Dermis microvascular lymphatic vessel endothelial cell (primary cell): ENCODE results near the gene CPNE1. TPM values are rescaled to one million over a fixed set of nuclear protein-coding genes. Genes with fewer than 3 reads are reported as not detected.

ENCODE experiments used
- DNase-seq, 2 donors: peaks; one replicate each; pipeline versions ENCODE4 v3.0.0 to v3.0.0-alpha.2; 2010; ENCODE audit warnings: low read depth in 2 of 2
- total RNA-seq: library from RNA; depleted of rRNA; stranded (reverse); fragments of >200 nt; gene quantifications from 2 replicates; pipeline ENCODE4 v1.2.1, GENCODE V29; 2014

The CPNE1 gene
- total RNA-seq, 1 donor from 2014 or later, result 145 TPM

DNA sequence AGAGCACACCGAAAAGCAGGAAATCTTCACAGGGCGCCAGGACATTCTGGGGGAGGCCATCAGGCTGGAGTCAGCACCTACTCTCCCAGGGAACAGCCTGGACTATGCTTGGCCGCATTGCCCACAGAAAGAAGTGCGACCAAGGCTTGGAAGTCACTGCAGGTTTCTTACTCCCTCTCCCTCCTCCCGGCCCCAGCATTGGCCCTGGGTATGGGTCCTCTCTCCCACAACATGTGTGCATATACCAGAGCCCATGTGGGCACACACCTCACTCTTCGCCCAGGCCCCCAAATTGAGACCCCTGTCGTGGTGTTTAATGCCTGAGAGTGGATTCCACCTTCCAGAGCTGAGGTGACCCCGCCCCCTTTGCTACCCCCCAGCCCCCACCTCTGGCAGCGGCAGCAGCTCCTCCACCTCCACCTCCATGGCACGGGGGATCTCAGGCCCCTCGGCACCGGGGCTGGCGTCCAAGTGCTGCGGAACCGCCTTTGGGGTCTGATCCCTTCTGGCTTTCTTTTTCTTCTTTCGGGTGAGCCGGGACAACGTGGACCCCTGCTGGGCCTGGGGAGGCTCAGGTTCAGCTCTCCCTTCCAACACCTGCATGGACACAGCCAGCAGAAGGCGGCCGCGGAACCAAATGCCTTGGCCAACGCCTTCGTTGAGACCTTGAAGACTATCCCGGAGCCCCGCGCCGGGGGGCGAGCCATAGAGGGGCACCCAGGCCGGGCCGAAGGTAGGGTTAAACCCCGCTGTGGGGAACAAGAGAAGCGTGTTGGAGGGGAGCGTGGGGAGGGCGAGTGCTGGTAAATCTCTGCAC is 64.3 kb downstream of the CPNE1 start:
- no peak for DNase-seq

DNA sequence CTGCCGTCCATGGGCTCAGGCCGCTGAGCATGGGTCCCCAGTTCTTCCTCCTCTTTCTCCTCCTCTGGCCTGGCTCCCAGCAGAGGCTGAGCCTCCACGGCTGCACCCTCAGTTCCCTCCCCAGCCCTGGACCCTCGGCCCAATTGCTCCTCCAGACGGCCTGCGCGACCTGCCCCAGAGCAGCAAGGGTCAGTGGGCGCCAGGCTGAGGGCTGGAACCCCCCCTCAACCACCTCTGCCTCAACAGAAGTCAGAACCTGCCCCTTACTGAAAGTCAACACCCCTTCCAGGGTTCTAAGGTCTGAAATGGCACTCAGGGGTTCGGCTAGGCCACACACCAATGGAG is 65.0 kb downstream of the CPNE1 start:
- DNase-seq, result no peak

DNA sequence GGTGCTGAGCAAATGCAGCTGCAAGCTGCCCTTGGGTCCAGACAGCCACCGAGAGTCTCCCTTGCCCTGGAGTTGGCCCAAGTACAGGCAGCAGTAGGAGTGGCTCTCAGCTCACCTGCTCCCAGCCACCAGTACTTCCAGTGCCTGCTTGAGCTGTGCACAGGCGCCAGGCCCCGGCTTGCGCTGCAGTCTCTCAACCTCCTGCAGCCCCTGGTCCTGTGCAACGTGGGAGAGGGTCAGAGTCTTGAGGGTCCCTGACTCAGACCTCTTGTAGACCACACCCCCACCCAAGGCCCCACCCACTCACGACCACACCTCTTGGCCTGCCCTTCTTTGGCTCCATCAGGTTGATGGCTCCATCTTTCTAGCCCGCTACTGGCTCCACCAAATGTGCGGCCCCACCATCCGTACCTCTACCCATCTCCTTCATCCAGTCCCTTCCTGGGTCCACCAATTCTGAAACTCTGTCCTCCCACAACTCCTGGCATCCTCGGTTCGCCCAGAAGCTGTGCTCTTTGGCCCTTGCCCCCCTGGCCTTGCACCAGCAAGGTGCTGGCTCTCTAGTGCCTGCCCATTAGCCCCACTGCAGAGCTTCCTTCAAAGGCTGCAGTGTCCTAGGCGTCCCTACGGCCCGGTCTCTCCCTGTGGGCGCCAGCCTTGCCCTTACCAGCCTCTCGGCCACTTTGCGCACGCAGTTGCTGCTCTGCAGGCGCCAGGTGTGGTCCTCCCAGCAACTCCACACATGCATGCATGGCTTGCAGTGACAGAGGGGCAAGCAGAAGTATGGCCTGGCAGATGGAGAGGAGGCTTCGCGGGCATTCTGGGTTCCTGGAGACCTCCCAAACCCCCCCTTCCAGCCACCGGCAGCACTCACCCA is 65.6 kb downstream of the CPNE1 start:
- no peak for DNase-seq

DNA sequence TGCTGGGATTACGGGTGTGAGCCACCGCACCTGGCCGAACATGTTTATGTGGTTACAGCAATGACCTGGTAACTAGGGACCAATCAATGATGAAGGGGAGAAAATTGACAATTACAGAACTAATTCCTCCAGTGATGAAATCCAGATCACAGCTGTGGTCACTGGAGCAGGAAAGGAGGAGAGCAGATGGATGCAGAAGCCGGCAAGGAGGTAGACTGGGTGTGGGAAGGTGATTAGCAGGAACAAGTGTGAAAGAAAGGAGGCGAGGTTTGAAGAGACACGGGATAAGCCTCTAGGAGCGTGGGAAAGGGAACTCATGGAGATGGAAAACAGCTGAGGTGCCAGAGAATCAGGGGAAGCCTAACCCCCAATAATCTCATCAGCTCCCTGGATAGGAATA is 66.2 kb downstream of the CPNE1 start:
- DNase-seq, result no peak

DNA sequence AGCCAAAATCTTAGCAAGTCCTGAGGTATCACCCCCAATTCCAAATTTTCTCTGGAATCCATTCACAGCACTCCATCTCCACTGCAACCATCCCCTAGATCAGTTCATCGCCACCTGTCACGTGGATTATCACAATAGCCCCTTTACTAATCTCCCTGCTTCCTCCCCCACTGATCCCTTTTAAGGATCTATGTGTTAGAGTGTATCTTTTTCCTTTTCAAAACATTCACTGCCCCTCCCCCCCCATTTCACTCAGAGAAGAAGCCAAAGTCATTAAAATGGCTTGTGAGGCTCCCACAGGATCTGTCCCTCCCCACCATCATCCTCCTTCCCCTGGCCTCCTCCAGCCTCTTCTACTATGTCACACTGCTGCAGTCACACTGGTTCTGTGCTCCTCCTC is 67.5 kb downstream of the CPNE1 start:
- DNase-seq, result no peak

DNA sequence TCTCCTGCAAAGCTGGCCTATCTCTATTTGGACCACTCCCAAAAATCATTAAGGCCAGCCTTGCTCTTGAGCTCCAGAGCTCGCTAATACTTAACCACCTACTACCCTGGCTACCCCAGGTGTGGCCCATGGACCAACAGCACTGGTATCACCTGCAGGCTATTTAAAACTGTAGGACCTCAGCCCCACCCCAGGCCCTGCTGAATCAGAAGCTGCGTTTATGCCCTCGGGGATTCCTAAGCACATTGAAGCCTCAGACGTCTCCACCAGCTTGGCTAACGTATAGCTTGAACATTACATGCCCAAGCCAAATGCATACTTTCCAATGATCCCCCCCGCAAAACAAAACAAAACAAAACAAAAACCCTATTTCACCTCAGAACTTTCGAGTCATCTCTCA is 68.8 kb downstream of the CPNE1 start:
- DNase-seq, result no peak

DNA sequence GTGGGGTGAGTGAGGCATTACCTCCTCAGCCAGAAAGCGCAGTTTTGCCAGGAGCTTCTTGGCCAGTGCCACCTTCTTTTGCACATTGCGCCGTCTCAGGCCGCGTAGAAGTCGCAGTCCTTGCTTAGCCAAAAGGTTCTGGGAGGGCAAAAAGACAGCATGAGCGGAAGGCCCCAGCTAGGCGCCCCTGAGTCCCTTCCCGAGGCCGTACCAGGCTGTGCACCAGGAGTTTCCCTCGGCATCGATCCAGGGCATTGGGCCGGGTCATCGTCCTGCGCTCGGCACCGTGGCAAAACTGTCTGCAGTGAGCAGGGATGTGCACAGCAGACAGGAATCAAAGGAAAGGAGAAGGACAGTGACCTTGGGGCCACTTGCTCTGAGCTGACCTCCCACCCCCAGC is 69.2 kb downstream of the CPNE1 start:
- DNase-seq, result no peak

DNA sequence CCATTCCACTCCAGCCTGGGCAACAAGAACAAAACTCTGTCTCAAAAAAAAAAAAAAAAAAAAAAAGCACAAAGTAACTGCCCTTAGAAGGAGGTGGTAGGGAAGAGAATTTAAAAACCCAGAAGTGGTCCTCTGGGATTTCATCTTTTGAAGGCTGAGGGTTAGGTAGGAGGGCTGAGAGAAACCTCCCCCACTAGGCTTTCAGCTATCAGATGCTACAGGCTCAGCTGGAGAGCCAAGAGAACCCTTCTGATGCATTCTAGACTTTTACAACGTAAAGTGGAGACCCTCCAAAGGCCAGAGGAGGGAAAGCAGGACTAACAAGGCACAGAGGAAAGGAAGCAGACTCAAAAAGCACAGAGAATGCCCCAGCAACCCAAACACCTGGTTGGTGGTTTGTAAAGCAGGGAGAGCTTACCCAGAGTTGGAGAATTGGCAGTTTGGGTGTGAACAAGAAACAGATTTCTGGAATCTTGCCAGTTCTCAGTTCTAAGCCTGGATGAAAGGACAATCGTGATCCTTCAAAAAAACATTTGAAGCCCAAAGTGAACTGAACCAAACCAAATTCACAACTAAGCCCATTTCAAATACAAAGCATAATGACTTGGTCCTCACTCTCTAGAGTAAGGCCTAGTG is 72.2 kb downstream of the CPNE1 start:
- no peak for DNase-seq

DNA sequence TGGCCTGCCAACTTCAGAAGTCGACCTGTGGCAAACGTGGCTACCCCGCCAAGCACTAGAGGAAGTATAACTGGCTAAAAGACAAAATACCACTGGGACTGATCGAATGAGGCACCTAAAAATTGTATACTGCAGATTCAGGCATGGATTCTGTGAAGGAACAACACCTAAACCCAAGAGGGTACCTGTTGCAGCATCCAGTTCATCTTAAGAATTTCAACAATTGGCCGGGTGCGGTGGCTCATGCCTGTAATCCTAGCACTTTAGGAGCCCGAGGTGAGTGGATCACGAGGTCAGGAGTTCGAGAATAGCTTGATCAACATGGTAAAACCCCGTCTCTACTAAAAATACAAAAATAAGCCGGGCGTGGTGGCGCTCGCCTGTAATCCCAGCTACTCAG is 76.3 kb downstream of the CPNE1 start:
- no peak for DNase-seq

DNA sequence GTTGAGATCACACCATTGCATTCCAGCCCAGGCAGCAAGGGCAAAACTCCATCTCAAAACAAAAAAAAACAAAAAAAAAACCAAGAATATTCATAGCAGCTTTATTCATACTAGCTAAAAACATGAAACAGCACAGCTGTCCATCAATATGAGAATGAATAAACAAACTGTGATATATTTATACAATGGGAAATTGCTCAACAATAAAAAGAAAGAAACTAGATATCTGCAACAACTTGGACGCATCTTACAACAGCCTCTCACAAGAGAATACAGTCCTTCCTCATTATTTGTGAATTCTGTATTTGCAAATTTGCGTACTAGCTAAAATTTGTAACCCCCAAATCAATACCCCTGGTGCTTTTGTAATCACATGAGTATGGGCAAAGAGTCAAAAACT is 77.3 kb downstream of the CPNE1 start:
- DNase-seq, result no peak

DNA sequence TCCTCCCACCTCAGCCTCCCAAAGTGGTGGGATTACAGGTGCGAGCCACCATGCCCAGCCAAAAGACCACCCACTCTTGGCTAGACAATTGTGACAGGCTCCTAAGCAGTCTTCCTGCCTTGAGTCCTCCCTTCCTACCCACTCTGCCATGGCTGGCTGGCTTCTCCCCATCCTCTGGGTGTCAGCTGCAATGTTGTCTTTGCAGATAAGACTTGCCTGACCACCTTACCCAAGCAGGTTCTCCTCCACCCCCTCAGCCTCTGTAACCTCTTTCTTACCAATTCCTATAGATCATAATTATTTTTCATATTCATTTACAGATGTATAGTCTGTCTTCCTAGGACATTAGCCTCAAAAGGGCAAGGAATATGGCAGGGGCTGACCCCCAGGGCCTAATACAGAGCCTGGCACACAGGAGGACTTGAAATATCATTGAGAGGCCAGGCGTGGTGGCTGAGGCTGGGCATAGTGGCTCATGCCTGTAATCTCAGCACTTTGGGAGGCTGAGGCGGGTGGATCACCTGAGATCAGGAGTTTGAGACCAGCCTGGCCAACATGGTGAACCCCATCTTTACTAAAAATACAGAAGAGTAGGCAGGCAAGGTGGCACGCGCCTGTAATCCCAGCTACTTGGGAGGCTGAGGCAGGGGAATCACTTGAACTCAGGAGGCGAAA is 77.8 kb downstream of the CPNE1 start:
- DNase-seq, result no peak

DNA sequence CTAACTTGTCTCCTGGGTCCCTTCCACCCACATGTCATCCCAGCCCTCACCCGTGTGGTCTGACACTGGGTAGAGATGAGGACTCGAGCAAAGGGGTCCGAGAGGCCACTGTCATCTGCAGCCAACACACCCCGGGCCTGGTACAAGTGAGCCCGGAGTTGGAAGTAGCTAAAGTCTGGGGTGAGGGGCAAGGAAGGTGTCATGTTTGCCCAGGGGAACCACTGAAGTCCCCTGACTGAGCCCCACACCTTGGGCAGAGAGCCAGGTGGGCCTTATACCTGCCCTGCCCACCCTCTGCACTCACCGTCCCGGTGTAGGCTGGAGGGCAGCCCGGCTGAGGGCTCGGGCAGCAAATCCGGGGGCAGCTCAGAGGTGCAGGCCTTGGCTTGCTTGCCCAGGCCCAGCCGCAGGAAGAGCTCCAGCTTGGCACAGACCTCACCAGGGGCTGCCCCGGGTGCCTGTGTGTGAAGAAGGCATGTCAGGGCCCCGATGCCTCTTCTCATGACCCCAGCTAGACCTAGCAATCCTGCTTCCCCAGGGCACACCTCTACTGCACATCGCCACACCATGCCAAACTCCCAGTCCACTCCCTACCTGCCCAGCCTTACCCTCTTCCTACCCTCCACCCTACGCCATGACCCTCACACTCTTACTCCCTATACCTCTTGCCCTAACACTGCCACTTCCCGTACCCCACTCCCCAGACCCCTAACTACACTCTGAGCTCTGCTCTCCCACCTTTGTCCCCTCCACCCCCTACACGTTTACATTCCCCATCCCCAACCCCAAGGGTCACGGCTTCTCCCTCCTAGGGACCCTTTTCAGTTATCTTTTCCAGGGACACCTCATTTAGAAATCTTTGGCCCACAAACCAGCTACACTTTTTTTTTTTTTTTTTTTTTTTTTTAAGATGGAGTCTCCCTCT is 80.8 kb downstream of the CPNE1 start:
- DNase-seq, result no peak

DNA sequence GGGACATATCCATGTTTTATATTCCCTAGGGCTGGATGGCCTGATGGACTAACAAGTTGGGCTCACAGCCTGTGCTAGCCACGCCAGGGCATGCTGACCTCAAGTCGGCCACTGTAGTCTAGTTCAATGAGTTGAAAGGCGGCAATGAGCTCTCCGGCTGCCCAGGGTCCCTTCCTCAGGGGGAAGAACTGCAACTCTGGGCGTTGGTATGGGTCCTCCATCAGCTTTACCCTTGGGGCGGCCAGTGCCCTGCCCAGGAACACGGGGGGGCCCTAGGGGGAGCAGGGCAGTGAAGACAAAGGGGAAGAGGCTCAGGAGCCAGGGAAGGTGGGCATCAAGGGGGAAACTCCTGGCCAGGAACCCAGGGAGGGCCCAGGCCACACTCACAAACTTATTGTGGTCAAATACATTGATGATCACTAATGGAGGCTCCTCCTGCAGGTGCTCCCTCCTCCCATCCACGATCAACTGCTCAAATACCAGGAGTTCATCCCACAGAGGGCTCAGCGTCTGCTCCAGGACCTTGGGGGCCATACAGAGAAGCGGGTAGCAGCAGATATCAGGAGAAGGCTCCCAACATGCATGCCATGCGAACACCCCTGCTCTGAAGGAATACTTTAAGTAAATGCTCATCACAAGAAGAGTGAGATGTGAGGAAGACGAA is 81.8 kb downstream of the CPNE1 start:
- no peak for DNase-seq

DNA sequence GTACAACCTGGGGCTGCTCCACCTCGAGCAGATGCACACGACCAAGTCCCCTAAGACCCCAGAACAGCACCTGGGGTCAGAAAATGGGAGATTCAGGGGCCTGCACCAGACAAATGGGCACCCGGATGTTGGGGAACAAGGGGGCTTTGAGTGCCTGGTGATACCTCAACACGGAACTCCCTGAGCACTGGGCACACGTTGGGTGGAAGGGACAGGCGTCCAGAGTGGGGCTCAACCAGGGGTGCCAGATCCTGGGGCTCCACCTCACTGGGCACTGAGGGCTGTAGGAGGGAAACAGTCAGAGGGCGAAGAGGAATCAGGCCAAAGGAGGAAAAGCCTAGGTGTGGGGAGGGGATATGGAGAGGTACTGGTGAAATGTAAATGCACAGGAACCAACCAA is 82.6 kb downstream of the CPNE1 start:
- no peak for DNase-seq

DNA sequence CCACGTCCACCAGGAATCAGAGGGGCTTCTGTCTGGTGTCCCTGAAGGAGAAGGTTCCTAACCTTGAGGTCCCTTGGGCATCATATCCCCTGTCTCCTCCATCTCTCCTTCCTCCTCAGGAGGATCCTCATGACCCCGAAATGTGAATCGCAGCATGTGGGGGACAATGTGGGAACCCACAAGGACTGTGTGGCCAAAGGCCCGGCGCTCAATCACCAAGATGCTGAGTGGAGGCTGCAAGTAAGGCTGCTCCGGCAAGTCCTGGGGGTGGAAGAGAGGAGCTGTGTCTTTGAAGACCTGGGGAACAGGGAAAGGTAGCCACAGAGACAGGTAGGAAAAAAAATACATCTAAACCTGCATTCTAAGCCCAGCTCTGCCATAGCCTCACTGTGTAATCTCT is 85.5 kb downstream of the CPNE1 start:
- no peak for DNase-seq

DNA sequence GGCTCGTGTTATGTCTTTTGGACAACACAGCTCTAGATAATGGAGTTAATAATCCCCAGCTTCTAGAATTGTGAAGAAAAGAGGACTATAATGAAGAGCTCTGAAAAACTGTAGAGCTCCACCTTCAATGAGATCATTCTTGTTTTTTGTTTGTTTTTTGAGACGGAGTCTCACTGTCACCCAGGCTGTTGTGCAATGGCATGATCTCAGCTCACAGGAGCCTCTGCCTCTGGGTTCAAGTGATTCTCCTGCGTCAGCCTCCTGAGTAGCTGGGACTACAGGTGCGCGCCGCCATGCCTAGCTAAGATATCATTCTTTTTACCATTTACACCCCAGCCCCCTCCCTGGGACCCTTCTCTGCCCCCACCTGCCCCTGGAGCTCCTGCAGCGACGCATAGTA is 86.2 kb downstream of the CPNE1 start:
- DNase-seq, result no peak

DNA sequence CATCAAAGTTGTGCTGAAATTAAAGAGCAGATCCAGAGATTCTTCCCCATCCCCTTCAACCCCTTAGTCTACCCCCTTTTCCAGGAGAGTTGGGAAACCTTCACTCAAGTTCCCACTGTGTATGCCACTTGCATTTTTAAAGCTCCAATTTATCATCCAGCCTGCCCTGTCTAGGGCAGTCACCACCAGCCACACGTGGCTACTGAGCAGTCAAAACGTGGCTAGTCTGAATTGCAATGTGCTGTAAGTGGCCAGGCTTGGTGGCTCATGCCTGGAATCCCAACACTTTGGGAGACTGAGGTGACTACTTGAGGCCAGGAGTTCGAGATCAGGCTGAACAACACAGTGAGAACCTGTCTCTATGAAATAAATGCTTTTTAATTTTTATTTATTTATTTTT is 87.9 kb downstream of the CPNE1 start:
- DNase-seq, result no peak
